Activated gamma-delta T cell treated with Interleukin-2 at 50 U/mL for 16 hours (primary cell): ENCODE results near the gene NOX4.
"Not testable (repeated sequence)": the region's sequence is repeated elsewhere in the genome, so short reads cannot be mapped to it uniquely, and the experiment has no call there.

Source experiments
- DNase-seq: peaks from one replicate; pipeline ENCODE4 v3.0.0-alpha.2; 2020

Gene NOX4

DNA sequence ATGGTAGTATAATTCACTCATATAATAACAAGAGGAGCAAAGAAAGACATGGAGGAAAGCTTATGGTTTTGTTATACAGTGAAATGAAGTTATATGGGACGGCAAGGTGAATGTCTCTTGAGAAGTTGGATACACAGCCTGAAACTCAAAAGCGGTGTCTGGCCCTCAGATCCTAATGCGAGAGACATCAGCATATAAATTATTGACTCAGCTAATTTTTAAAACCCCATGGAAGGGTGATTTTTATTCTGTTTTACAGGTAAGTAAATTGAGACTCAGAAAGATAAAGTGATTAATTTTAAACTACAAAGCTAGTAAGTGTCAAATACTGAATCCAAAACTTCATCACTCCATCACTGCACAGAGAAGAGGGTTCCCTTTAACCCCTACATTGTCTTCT lies 203.2 kb downstream of the NOX4 start:
- not testable (repeated sequence) for DNase-seq

DNA sequence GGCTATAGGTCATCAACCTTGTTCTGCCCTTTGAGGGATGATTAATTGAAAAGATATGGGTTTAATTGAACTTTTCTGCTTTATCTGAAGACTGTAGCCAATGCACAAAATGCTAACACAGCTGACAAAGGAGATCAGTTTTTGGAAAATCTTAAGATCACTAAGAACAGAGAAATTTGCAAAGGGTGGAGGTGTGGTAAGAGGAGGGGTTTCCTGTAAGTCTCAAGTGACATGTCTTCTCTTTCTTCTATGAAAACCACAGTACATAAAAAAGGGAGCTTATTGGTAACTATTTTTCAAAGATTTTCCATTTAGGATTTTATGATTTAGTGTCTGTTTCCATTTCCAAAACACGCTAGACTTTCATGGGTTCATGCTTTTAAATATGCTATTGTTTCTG lies 204.6 kb downstream of the NOX4 start:
- not testable (repeated sequence) for DNase-seq

DNA sequence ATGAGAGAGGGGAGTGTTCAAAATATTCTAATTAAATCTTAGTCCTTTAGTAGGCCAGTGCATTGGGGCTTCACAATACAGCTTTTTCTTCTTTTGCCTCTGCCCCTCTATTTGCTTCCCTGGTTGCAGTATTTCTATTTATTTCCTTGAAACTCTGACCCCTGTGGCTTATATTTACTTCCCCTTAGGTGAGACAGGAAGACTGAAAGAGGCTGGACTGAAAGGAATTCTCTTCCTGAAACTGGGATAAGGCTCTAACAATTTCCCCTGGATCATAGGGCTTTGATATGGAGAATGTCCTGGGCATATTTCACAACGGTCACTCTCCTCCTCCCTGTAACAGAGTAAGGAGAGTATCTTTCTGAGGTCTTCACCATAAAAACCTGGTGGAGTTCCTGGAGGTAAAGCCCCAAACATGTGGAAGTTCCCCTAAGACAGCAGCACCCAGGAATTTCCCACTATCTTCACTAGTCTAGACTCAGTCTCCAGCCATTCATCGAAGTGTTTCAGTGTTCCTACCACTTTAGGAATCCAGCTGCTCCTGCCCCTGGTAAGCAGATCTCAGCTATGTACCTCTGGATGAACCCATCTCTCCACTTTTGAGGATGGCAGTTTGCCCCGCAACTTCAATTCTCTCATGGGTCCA lies 210.0 kb downstream of the NOX4 start:
- not testable (repeated sequence) for DNase-seq

DNA sequence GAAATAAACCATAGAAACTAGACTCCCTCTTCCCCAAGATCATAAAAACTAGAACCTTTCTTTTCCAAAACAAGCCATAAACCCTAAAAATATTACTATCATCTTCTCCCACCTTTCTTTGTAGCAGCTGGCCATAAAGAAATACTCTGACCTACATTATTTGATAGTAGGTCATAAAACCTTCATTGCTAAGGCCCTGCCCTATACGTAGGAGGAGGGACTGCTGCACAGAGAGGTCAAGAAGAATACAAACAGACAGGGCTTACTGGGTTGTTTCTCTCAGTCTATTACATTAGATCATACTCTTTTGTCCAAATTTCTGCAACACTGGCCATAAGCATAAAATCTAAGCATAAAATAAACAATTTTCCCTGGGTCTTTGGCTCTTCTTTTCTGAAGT lies 212.0 kb downstream of the NOX4 start:
- no peak for DNase-seq

DNA sequence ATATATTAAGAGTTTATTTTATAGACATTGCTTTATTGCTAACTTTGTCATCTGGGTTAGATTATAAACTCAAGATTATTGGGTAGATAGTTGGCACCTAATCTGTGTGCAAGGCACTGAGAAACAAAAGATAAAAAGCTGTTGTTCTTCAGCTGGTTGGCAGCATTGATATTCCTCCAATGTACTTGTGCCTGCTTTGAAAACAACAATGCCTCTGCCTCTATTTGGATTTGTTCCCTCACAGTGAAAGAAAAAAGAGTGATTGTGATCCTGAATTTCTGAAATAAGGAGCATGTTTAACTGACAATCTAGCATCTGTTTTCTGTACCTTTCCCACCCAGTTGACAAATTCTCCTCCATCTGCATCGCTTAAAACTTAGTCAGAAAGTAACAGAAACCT lies 215.2 kb downstream of the NOX4 start:
- no peak for DNase-seq
